ENCODE data around the gene PXT1. TPM values are rescaled to one million over a fixed set of nuclear protein-coding genes. Genes with fewer than 3 reads are reported as not detected.
A peak's percentile ranks its signal among the peaks of the same experiment; 100 is the strongest.

Gene PXT1
- total RNA-seq, 1 donor from 2014 or later, result not detected

- Mint-ChIP-seq H3K4me3 (ENCODE audit: unreplicated experiment) (peak overlapping the region; percentile 96), H3K27me3 (ENCODE audit: unreplicated experiment) (peaks cover 8% of the 10 kb centered on the region), H3K9me3 (ENCODE audit: unreplicated experiment) (peaks cover 4% of the 10 kb centered on the region), H3K4me1 (ENCODE audit: low read depth, unreplicated experiment) (peaks cover 14% of the 10 kb centered on the region), H3K27ac (ENCODE audit: unreplicated experiment) (peak overlapping the region; percentile 94), H3K36me3 (ENCODE audit: unreplicated experiment) (no peaks in the 10 kb centered on the region)
- DNase-seq, result no peak
- no peak for TF ChIP-seq CTCF (IDR thresholded peaks at IDR 0.05; ENCODE audit: partially characterized antibody, unreplicated experiment)
Observed at GRCh38 chr6:36444470-36444869, 1.8 kb upstream of the PXT1 start.

DNA sequence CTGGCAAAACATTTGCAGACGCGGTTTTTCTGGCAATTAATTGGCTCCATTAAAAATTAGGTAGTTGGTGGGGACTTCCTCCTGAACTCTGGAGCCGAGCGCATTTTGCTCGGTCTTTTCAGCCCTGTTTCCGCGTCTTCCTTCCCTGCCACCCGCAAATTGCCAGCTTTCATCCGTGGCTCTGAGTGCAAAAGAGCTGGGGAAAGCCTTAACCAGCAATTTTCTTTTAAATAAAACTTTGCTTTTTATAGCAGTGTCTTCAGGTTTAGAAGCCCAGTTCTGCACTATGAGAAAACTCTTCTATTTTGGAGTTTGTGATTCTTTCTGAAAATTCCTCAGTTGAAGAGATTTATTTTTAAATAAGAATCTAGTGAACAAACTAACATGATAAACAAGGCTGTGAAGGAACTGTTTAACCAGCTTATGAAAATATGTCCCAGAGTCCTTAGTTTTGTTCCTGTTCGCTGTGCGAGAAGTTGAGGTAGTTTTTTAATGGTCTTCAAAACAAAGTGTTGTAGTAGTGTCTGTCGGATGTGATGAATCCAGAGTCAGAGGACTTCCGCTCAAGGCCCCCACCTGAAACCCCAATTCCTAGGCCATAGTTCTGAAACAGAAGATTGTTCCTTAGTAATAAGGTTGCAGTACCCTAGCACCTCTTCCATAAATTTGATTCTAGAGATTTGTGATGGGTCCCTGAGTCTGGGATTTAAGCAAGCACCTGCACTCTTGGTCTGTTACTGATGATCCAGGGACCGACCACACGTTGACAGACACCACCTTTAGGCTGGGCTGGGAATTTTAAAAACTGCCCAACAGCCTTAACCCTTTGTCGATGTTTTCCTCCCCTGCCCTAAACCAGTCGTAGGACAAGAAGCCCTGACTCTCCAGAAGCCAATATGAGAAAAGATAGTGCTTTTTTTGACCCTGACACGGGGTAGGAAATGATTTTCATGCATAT lies 1.1 kb upstream of the PXT1 start:
- peaks cover 14% of the 10 kb centered on the region for H3K4me1 Mint-ChIP-seq (ENCODE audit: low read depth, unreplicated experiment)
- H3K9me3 Mint-ChIP-seq (ENCODE audit: unreplicated experiment), result peaks cover 4% of the 10 kb centered on the region
- no peak for TF ChIP-seq CTCF (IDR thresholded peaks at IDR 0.05; ENCODE audit: partially characterized antibody, unreplicated experiment)
- no peak for DNase-seq
- H3K4me3 Mint-ChIP-seq (ENCODE audit: unreplicated experiment), result peak overlapping the region; percentile 96
- peaks cover 8% of the 10 kb centered on the region for H3K27me3 Mint-ChIP-seq (ENCODE audit: unreplicated experiment)
- peak overlapping the region; percentile 94 for H3K27ac Mint-ChIP-seq (ENCODE audit: unreplicated experiment)
- H3K36me3 Mint-ChIP-seq (ENCODE audit: unreplicated experiment), result no peaks in the 10 kb centered on the region

GRCh38 chr6:36442103-36442670 lies 467 bp downstream of the PXT1 start:
- Mint-ChIP-seq H3K4me1 (ENCODE audit: low read depth, unreplicated experiment) (peaks cover 14% of the 10 kb centered on the region), H3K36me3 (ENCODE audit: unreplicated experiment) (no peaks in the 10 kb centered on the region), H3K27ac (ENCODE audit: unreplicated experiment) (peak overlapping the region; percentile 79), H3K4me3 (ENCODE audit: unreplicated experiment) (peak overlapping the region; percentile 91), H3K27me3 (ENCODE audit: unreplicated experiment) (peaks cover 8% of the 10 kb centered on the region), H3K9me3 (ENCODE audit: unreplicated experiment) (peaks cover 4% of the 10 kb centered on the region)
- DNase-seq, result no peak
- TF ChIP-seq CTCF (IDR thresholded peaks at IDR 0.05; ENCODE audit: partially characterized antibody, unreplicated experiment), result no peak

DNA sequence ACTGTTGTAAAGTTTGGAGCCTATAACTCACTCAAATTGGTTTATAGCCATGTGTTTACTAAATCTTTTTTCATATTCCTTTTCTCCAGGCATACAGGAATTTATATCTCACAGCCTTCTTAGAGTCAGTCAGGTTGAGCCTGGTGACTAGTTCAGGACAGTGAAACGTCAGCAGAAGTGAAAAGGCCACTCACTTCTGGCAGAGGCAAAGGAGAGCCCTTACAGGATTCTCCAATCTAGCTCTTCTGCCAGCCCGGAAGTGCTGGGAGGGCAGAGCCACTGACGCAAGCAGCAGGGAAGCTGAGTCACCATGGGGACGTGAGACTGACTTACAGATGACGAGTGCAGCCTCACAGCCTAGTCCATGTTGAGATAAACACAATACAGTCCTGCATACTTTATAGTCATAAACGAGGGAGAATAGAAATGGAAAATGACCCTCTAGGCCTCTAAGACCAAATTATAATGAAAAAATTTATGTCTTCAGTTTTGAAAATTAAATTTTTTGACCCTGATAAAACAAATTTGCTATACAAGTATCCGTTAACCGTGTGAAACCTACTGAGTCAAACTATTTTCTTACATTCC lies 1.3 kb downstream of the PXT1 start:
- peaks cover 14% of the 10 kb centered on the region for H3K4me1 Mint-ChIP-seq (ENCODE audit: low read depth, unreplicated experiment)
- H3K4me3 Mint-ChIP-seq (ENCODE audit: unreplicated experiment), result peak overlapping the region; percentile 57
- peaks cover 8% of the 10 kb centered on the region for H3K27me3 Mint-ChIP-seq (ENCODE audit: unreplicated experiment)
- no peaks in the 10 kb centered on the region for H3K36me3 Mint-ChIP-seq (ENCODE audit: unreplicated experiment)
- peak; percentile 55 for DNase-seq
- H3K27ac Mint-ChIP-seq (ENCODE audit: unreplicated experiment), result peak overlapping the region; percentile 62
- peaks cover 4% of the 10 kb centered on the region for H3K9me3 Mint-ChIP-seq (ENCODE audit: unreplicated experiment)
- no peak for TF ChIP-seq CTCF (IDR thresholded peaks at IDR 0.05; ENCODE audit: partially characterized antibody, unreplicated experiment)

All from glutamatergic neuron (in vitro differentiated cells).